HCT116 (cell line): Measurements from ENCODE around the gene MRPS18A. TPM values are rescaled to one million over a fixed set of nuclear protein-coding genes. Genes with fewer than 3 reads are reported as not detected.

ENCODE experiments used
- ATAC-seq: fragments of 200-7000 bp; cut with Tn5 transposase; 2 replicates; pipeline ENCODE4 v1.9.1; 2020; ENCODE audit warnings: mild to moderate bottlenecking, moderate library complexity
- BruUV-seq: library from RNA; stranded (reverse); fragments of 400-500 nt; replicated peaks from 2 replicates; lab custom pipeline; 2021; lab: Mats Ljungman, UMichigan
- CTCF ChIA-PET: fragments of 300-600 bp; sonication (Branson Sonifier 250); formaldehyde crosslinking; loops from one replicate; lab custom pipeline; 2021; ENCODE audit warnings: antibody characterized with exemption; lab: Charles Lee
- POLR2A ChIA-PET: fragments of 300-600, 350-600 bp; sonication (Branson Sonifier 250); formaldehyde crosslinking; loops from one replicate; lab custom pipeline; 2021; ENCODE audit warnings: antibody characterized with exemption; lab: Charles Lee
- RAD21 ChIA-PET, 2 experiments: fragments of 300-600 bp; sonication (Branson Sonifier 250); formaldehyde crosslinking; loops; one replicate each; lab custom pipeline; 2023; ENCODE audit warnings: low total read pairs in 2 of 2; ENCODE audit not compliant: uncharacterized antibody in 2 of 2, unreplicated experiment in 2 of 2, low non-redundant PET in 1 of 2; lab: Charles Lee
- DNase-seq: peaks from one replicate; pipeline ENCODE4 v3.0.0-alpha.2; 2010; ENCODE audit warnings: low read depth, low spot score
- H2AFZ ChIP-seq: fragments of 200-600 bp; shearing (Covaris generic), sonication (generic); 2 replicates; pipeline ENCODE4 v1.6.1; 2017; ENCODE audit warnings: low read depth, mixed run types, mixed read lengths, antibody characterized with exemption, low read length; ENCODE audit not compliant: poor library complexity, severe bottlenecking
- H3K27ac ChIP-seq: 2 replicates; pipeline ENCODE4 v1.5.1; 2012; ENCODE audit warnings: low read depth, low read length
- H3K27me3 ChIP-seq: fragments of 200-600 bp; sonication (generic); 2 replicates; pipeline ENCODE4 v1.6.1; 2016; ENCODE audit warnings: mixed run types, low read length, mixed read lengths; ENCODE audit not compliant: insufficient read depth
- H3K36me3 ChIP-seq, 2 experiments: fragments of 200-500 bp in 1 of 2; fragments of 200-600 bp in 1 of 2; sonication (Bioruptor generic) in 1 of 2; sonication (generic) in 1 of 2; 2 replicates each; pipeline versions ENCODE4 v1.5.1 to v1.6.1; 2014 to 2016; ENCODE audit warnings: low read length in 2 of 2, inconsistent platforms in 1 of 2, mixed read lengths in 1 of 2, mixed run types in 1 of 2; ENCODE audit not compliant: insufficient read depth in 2 of 2, control insufficient read depth in 1 of 2
- H3K4me1 ChIP-seq, 2 experiments: fragments of 200-600 bp in 1 of 2; sonication (generic) in 1 of 2; 2 replicates each; pipeline versions ENCODE4 v1.5.1 to v1.6.1; 2012 to 2017; ENCODE audit warnings: low read length in 2 of 2, inconsistent platforms in 1 of 2, mild to moderate bottlenecking in 1 of 2, mixed read lengths in 1 of 2, mixed run types in 1 of 2, moderate library complexity in 1 of 2; ENCODE audit not compliant: insufficient read depth in 2 of 2, control insufficient read depth in 1 of 2
- H3K4me2 ChIP-seq: fragments of 200-600 bp; sonication (generic); 2 replicates; pipeline ENCODE4 v1.6.1; 2017; ENCODE audit warnings: mixed run types, low read length, mixed read lengths
- H3K4me3 ChIP-seq, 2 experiments: fragments of 200-600 bp in 1 of 2; sonication (generic) in 1 of 2; replicated peaks in 1 of 2; 2 replicates each; pipeline ENCODE4 v1.5.1; 2011 to 2016; ENCODE audit warnings: low read length in 2 of 2, control low read depth in 1 of 2, low read depth in 1 of 2, mild to moderate bottlenecking in 1 of 2, mixed read lengths in 1 of 2, mixed run types in 1 of 2
- H3K79me2 ChIP-seq: fragments of 200-600 bp; sonication (generic); 2 replicates; pipeline ENCODE4 v1.6.1; 2017; ENCODE audit warnings: mild to moderate bottlenecking, mixed run types, low read length, moderate library complexity, mixed read lengths; ENCODE audit not compliant: insufficient read depth
- H3K9ac ChIP-seq: fragments of 200-600 bp; sonication (generic); 2 replicates; pipeline ENCODE4 v1.6.1; 2016; ENCODE audit warnings: low read length, mixed read lengths
- H3K9me2 ChIP-seq: fragments of 200-600 bp; sonication (generic), shearing (Covaris generic); 2 replicates; pipeline ENCODE4 v1.6.1; 2017; ENCODE audit warnings: mixed run types, mild to moderate bottlenecking, moderate library complexity; ENCODE audit not compliant: insufficient read depth
- H3K9me3 ChIP-seq, 2 experiments: fragments of 200-500 bp in 1 of 2; fragments of 200-600 bp in 1 of 2; sonication (Bioruptor generic) in 1 of 2; sonication (generic) in 1 of 2; 2 replicates each; pipeline ENCODE4 v1.6.1; 2014 to 2017; ENCODE audit warnings: low read length in 2 of 2, mixed read lengths in 2 of 2, inconsistent platforms in 1 of 2, low read depth in 1 of 2, mild to moderate bottlenecking in 1 of 2, mixed run types in 1 of 2, moderate library complexity in 1 of 2; ENCODE audit not compliant: control insufficient read depth in 1 of 2, insufficient read depth in 1 of 2
- H4K20me1 ChIP-seq: fragments of 200-600 bp; sonication (generic), shearing (Covaris generic); 2 replicates; pipeline ENCODE4 v1.6.1; 2017; ENCODE audit warnings: mixed run types, mild to moderate bottlenecking, moderate library complexity; ENCODE audit not compliant: insufficient read depth
- CBX3 ChIP-seq: IDR thresholded peaks from 2 replicates; pipeline ENCODE4 v1.6.1; 2012; ENCODE audit warnings: low read depth
- CEBPB ChIP-seq: IDR thresholded peaks from 2 replicates; pipeline ENCODE4 v1.6.1; 2012; ENCODE audit warnings: low read depth
- EGR1 ChIP-seq: IDR thresholded peaks from 2 replicates; pipeline ENCODE4 v1.6.1; 2012; ENCODE audit warnings: low read depth
- ELF1 ChIP-seq: IDR thresholded peaks from 2 replicates; pipeline ENCODE4 v1.6.1; 2012; ENCODE audit warnings: low read depth, borderline replicate concordance
- EZH2 ChIP-seq: fragments of 200-600 bp; sonication (generic); IDR thresholded peaks from 2 replicates; pipeline ENCODE4 v1.6.1; 2017; ENCODE audit warnings: antibody characterized with exemption, mixed run types
- EZH2phosphoT487 ChIP-seq: fragments of 200-600 bp; IDR thresholded peaks from 2 replicates; pipeline ENCODE4 v1.6.1; 2018; ENCODE audit warnings: antibody characterized with exemption, borderline replicate concordance
- JUND ChIP-seq: IDR thresholded peaks from 2 replicates; pipeline ENCODE4 v1.6.1; 2012
- POLR2AphosphoS5 ChIP-seq: IDR thresholded peaks from 2 replicates; pipeline ENCODE4 v1.6.1; 2011; ENCODE audit warnings: mild to moderate bottlenecking, low read depth, low read length, moderate library complexity
- RAD21 ChIP-seq: IDR thresholded peaks from 2 replicates; pipeline ENCODE4 v1.6.1; 2012; ENCODE audit warnings: low read depth, mild to moderate bottlenecking
- SP1 ChIP-seq: IDR thresholded peaks from 2 replicates; pipeline ENCODE4 v1.6.1; 2012; ENCODE audit warnings: low read depth
- TCF7L2 ChIP-seq: IDR thresholded peaks from 2 replicates; pipeline ENCODE4 v1.7.0; 2011; ENCODE audit warnings: borderline replicate concordance, inconsistent platforms; ENCODE audit not compliant: insufficient read depth, insufficient read length; ENCODE audit errors: extremely low read depth
- ZFX ChIP-seq: fragments of 450-650 bp; IDR thresholded peaks from 2 replicates; pipeline ENCODE4 v1.6.1; 2017
- ZNF274 ChIP-seq: fragments of 200-500 bp; sonication (Bioruptor generic); IDR thresholded peaks from 2 replicates; pipeline ENCODE4 v1.6.1; 2014; ENCODE audit warnings: mild to moderate bottlenecking, low read depth, low read length, inconsistent platforms
- intact Hi-C: fragments of 100-400 bp; cut with micrococcal nuclease; formaldehyde crosslinking; loops from 2 replicates; pipeline ENCODE4 v1.10.0; 2022
- total RNA-seq: library from RNA; stranded (reverse); gene quantifications from one replicate; pipeline ENCODE4 v1.2.1, GENCODE V29; 2021; ENCODE audit not compliant: unreplicated experiment
- TF ChIP-seq, protein P1 (sequence below): IDR thresholded peaks from 2 replicates; pipeline ENCODE4 v1.6.1; 2012
- TF ChIP-seq, protein P2 (sequence below), 3 experiments: fragments of 200-600 bp in 1 of 3; sonication (generic) in 1 of 3; IDR thresholded peaks in 2 of 3; conservative IDR thresholded peaks in 1 of 3; 2 replicates each; pipeline ENCODE4 v1.5.1; 2012 to 2017; ENCODE audit warnings: low read depth in 2 of 3, low read length in 2 of 3, antibody characterized with exemption in 1 of 3, borderline replicate concordance in 1 of 3, control low read depth in 1 of 3, mild to moderate bottlenecking in 1 of 3, mixed read lengths in 1 of 3, mixed run types in 1 of 3, moderate library complexity in 1 of 3; ENCODE audit not compliant: insufficient read depth in 1 of 3
- TF ChIP-seq, protein P3 (sequence below): IDR thresholded peaks from 2 replicates; pipeline ENCODE4 v1.6.1; 2012
- TF ChIP-seq, protein P4 (sequence below): IDR thresholded peaks from 2 replicates; pipeline ENCODE4 v1.6.1; 2011; ENCODE audit warnings: mild to moderate bottlenecking, low read length, moderate library complexity; ENCODE audit not compliant: insufficient replicate concordance; ENCODE audit errors: extremely low read depth

Gene MRPS18A
- total RNA-seq, 1 experiment from 2014 or later: 63.0 TPM

DNA sequence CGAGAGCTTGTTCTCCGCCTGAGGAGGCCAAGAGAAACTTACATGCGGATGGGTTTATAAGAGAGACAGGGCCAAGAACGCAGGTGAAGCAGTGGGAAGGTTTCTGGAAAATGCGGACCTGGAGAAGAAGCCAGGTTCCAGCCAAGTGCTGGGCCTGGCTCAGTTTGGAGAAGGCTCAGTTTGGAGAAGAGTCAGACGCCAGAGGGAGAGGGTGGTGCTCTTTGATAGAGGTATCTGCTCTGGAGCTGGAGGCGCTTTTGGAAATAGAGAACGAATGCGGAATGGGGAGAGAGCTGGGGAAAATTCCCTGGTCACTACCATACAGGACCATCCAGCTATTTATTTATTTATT is 42.0 kb downstream of the MRPS18A start:
- ATAC-seq: no peak
- intact Hi-C loops: no loop called here
- no peak overlapping the region for H2AFZ ChIP-seq

More for the DNA sequence above, 42.0 kb downstream of the MRPS18A start:
- H3K4me1 ChIP-seq: no peaks in the 10 kb centered on the region
- no peaks in the 10 kb centered on the region for H3K27me3 ChIP-seq
- H3K9me2 ChIP-seq: no peaks in the 10 kb centered on the region
- ChIA-PET RAD21 (no interaction called here), POLR2A (no interaction called here)
- no peak for DNase-seq
- H3K9ac ChIP-seq: no peak overlapping the region
- no peak overlapping the region for H3K27ac ChIP-seq
- H3K4me2 ChIP-seq: no peak overlapping the region
- no peak for TF ChIP-seq TCF7L2
- TF ChIP-seq, protein P1, sequence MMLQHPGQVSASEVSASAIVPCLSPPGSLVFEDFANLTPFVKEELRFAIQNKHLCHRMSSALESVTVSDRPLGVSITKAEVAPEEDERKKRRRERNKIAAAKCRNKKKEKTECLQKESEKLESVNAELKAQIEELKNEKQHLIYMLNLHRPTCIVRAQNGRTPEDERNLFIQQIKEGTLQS: no peak
- TF ChIP-seq EGR1: no peak
- TF ChIP-seq EZH2: no peak
- no peak for TF ChIP-seq JUND
- TF ChIP-seq RAD21: no peak
- TF ChIP-seq, protein P2, sequence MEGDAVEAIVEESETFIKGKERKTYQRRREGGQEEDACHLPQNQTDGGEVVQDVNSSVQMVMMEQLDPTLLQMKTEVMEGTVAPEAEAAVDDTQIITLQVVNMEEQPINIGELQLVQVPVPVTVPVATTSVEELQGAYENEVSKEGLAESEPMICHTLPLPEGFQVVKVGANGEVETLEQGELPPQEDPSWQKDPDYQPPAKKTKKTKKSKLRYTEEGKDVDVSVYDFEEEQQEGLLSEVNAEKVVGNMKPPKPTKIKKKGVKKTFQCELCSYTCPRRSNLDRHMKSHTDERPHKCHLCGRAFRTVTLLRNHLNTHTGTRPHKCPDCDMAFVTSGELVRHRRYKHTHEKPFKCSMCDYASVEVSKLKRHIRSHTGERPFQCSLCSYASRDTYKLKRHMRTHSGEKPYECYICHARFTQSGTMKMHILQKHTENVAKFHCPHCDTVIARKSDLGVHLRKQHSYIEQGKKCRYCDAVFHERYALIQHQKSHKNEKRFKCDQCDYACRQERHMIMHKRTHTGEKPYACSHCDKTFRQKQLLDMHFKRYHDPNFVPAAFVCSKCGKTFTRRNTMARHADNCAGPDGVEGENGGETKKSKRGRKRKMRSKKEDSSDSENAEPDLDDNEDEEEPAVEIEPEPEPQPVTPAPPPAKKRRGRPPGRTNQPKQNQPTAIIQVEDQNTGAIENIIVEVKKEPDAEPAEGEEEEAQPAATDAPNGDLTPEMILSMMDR (IDR thresholded peaks at IDR 0.05 in 2 of 3, conservative IDR thresholded peaks at IDR 0.05 in 1 of 3; ENCODE audit: borderline replicate concordance in 1 of 3, insufficient read depth in 1 of 3, low read depth in 2 of 3, low read length in 2 of 3): no peak
- TF ChIP-seq POLR2AphosphoS5: no peak
- no peak for TF ChIP-seq SP1
- no peak for TF ChIP-seq ZNF274
- TF ChIP-seq ELF1: no peak
- no peak for TF ChIP-seq ZFX
- TF ChIP-seq, protein P3, sequence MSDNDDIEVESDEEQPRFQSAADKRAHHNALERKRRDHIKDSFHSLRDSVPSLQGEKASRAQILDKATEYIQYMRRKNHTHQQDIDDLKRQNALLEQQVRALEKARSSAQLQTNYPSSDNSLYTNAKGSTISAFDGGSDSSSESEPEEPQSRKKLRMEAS: no peak
- TF ChIP-seq CEBPB: no peak
- TF ChIP-seq, protein P4, sequence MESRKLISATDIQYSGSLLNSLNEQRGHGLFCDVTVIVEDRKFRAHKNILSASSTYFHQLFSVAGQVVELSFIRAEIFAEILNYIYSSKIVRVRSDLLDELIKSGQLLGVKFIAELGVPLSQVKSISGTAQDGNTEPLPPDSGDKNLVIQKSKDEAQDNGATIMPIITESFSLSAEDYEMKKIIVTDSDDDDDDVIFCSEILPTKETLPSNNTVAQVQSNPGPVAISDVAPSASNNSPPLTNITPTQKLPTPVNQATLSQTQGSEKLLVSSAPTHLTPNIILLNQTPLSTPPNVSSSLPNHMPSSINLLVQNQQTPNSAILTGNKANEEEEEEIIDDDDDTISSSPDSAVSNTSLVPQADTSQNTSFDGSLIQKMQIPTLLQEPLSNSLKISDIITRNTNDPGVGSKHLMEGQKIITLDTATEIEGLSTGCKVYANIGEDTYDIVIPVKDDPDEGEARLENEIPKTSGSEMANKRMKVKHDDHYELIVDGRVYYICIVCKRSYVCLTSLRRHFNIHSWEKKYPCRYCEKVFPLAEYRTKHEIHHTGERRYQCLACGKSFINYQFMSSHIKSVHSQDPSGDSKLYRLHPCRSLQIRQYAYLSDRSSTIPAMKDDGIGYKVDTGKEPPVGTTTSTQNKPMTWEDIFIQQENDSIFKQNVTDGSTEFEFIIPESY: no peak
- no peak for TF ChIP-seq EZH2phosphoT487
- no peak for TF ChIP-seq CBX3
- TF ChIP-seq, all 23 proteins: peak for 0
- Histone ChIP-seq H4K20me1 (no peaks in the 10 kb centered on the region), H3K4me3 (no peak overlapping the region), H3K9me3 (no peaks in the 10 kb centered on the region), H3K36me3 (peaks cover 6 to 9% of the 10 kb centered on the region in 2 experiments; a peak in 3 of 4 replicates), H3K79me2 (peaks cover 4% of the 10 kb centered on the region)
- BruUV-seq: no TSS peak
- CTCF ChIA-PET: interaction anchor here (1.1 kb wide), 1 partner anchor 24 kb away, joined by 3 read pairs; no protein-coding TSS in a partner anchor
